HG03175 (cell line): ENCODE results near the gene SLC12A2.

Experiments
- ATAC-seq: cut with Tn5 transposase; IDR thresholded peaks from one replicate; pipeline ENCODE4 v1.9.1; 2021; ENCODE audit warnings: mild to moderate bottlenecking, moderate library complexity; ENCODE audit not compliant: unreplicated experiment

The SLC12A2 gene

GRCh38 chr5:128220841-128221240 is 137.3 kb downstream of the SLC12A2 start:
- ATAC-seq: no peak

- no peak for ATAC-seq
These were observed 140.8 kb downstream of the SLC12A2 start for GRCh38 chr5:128224336-128224735.

DNA sequence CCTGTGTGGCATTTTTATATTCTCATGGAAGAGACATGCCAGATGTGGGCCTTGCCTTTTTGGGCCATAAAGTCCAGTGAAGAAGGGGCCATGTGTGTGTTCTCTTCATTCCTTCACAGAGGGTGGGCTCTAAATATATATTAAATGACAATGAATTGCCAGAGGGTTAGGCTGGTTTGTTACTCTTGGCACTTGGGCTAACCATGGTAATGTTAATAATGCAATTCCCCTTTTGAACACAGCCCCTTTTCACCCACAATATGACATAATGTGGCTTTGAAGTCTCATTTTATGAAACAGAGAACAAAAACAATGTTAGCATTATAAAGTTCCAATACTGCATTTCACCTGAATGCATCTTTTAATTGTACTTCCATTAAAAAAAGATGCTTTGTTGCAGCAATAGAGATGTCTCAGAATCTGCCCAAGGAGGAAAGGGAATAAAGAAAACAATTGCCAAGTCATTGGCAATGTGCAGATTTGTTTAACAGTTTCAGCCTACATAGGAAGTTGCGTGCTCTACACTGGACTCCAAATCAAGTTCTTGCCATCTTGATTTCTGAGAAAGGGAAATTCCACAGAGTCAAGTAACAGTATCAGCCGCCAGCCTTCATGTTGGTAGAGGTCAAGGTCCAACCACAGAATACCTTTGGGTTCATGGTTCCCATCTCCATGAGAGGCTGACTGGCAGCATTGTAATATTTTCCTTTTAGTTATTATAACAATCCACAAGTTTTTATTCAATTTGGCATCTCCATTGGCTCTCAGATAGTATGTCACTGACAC is 141.9 kb downstream of the SLC12A2 start:
- ATAC-seq: no peak

DNA sequence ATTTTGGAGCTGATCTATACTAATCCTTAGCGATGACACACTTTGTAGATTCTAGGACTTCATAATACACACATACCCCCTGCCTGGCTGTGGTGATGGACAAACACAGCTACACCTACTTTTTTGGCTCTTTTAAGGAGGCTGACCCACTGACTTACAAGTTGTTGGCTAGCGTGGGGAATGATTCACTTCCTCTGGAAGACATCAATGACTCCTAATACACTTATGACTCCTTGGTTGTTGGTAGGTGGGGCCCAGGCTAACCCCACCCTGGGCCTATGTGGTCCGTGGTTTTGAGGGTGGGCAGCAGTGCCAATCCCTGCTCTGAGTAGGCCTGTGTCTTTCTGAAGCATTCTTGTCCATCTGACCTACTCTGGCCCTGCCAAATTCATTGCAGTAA is 144.4 kb downstream of the SLC12A2 start:
- ATAC-seq: no peak

DNA sequence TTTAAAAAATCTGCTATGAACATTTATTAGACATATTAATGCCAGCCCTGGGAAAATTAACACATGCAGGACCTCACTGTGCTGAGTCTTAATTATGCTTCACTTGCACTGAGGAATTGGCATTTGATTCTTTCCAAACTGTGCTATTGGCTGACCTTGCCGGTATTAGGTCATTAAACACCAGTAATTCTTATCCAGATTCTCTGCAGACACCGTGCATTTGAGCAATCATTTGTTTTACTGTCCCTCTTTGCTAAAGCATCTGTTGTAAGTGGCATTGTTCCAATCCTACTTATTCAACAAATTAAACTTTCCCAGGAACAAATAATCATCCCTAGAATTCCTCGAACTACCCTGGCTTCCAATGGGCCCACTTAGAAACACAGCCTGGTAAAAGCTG is 145.0 kb downstream of the SLC12A2 start:
- ATAC-seq: no peak

DNA sequence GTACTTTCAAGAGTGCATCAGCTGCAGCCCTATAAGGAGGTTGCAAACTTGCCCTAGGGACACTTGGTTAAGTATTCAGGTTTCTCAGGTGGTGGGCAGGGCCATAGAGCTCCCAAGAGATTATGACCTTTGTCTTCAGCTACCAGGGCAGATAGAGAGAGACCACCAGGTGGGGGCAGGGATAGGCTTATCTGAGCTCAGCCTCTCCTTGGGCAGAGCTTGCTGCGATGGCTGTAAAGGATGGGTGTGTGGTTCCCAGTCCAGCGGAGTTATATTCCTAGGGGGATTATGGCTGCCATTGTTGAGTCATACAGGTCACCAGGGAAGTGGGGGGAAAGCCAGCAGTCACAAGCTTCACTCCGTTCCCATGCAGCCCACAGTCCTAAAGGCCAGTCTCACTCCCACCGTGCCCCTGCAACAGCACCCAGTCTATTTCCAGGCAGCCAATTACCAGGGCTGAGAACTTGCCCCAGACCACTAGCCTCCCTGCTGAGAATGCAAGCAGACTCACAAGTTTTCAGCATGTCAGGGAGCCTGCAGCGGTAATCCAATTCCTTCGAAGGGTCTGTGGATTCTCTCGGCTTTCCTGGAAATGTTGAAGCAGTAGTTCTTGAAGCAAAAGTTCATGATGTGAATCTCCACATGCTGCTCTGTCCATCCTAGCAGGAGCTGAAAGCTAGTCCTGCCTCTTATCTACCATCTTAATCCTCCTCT is 151.5 kb downstream of the SLC12A2 start:
- ATAC-seq: no peak

DNA sequence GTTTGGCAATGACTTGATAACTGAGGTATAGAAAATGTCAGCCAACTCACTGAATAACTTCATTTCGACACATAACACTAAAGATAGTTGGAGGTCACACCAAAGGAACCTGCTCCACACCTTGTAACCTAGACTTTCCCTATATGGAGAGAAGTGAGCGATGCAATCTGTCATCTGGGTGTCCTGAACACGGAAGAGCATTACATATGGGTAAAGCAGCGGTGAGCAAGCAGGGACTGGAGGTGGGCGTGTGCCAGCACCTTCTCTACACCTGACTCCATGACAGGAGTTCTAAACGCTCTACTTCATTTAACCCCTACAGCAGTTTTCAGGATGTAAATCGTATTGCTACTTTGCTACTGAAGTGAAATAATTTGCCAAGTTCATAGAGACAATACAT is 152.8 kb downstream of the SLC12A2 start:
- no peak for ATAC-seq

- no peak for ATAC-seq
These were observed 153.4 kb downstream of the SLC12A2 start for GRCh38 chr5:128237000-128237399.

DNA sequence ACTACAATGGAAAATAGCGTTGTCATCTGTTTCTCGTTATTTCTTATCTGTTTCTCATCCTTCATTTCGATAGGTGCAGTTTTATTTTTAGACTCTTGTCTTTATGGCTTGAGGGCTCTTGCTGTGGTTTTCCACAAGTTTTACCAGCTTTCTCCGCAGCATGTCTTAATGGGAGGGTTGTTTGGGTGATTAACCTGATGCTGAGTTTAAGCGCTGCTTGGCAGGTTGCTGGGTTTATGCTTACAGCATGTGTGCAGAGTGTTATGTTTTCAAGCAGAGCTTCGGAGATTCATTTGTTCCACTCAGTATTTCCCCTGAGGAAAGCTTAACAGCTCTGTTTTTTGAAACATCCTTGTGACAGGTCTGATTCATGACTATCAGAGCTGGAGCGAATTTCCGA is 154.0 kb downstream of the SLC12A2 start:
- ATAC-seq: no peak
